C4-2B (cell line): ENCODE data around the gene TNPO1.

Experiments
- CTCF ChIP-seq: fragments of 450-650 bp; conservative IDR thresholded peaks from 2 replicates; pipeline ENCODE4 v1.5.1; 2017; ENCODE audit warnings: mild to moderate bottlenecking
- ZFX ChIP-seq: fragments of 450-650 bp; IDR thresholded peaks from 2 replicates; pipeline ENCODE4 v1.6.1; 2017

GRCh38 chr5:72822944-72823343, 6.5 kb downstream of the TNPO1 start:
- no peak for TF ChIP-seq CTCF
- TF ChIP-seq ZFX, result no peak
